ENCODE results near the gene C3orf33.

GRCh38 chr3:155843569-155843968, 37.5 kb upstream of the C3orf33 start:
- TF ChIP-seq RFX3 (CRISPR knock-in tag; IDR thresholded peaks at IDR 0.05) (no peak), NFE2L2 (IDR thresholded peaks at IDR 0.05; ENCODE audit: low read length) (no peak), ELF1 (CRISPR knock-in tag; IDR thresholded peaks at IDR 0.05) (no peak), RNF219 (CRISPR knock-in tag; IDR thresholded peaks at IDR 0.05) (no peak), CAMTA2 (CRISPR knock-in tag; IDR thresholded peaks at IDR 0.05; ENCODE audit: borderline replicate concordance) (no peak), RAD21 (CRISPR knock-in tag; IDR thresholded peaks at IDR 0.05) (no peak), NFYB (CRISPR knock-in tag; IDR thresholded peaks at IDR 0.05) (no peak), NR2C2 (CRISPR knock-in tag; IDR thresholded peaks at IDR 0.05; ENCODE audit: borderline replicate concordance) (no peak), CREBL2 (CRISPR knock-in tag; IDR thresholded peaks at IDR 0.05; ENCODE audit: borderline replicate concordance) (no peak), MYPOP (CRISPR knock-in tag; IDR thresholded peaks at IDR 0.05) (no peak), SMC3 (IDR thresholded peaks at IDR 0.05; ENCODE audit: low read length) (no peak), GTF2F1 (IDR thresholded peaks at IDR 0.05; ENCODE audit: low read length) (no peak)
- TF ChIP-seq, protein P1, sequence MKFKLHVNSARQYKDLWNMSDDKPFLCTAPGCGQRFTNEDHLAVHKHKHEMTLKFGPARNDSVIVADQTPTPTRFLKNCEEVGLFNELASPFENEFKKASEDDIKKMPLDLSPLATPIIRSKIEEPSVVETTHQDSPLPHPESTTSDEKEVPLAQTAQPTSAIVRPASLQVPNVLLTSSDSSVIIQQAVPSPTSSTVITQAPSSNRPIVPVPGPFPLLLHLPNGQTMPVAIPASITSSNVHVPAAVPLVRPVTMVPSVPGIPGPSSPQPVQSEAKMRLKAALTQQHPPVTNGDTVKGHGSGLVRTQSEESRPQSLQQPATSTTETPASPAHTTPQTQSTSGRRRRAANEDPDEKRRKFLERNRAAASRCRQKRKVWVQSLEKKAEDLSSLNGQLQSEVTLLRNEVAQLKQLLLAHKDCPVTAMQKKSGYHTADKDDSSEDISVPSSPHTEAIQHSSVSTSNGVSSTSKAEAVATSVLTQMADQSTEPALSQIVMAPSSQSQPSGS (CRISPR knock-in tag; IDR thresholded peaks at IDR 0.05), result no peak
- TF ChIP-seq, protein P2, sequence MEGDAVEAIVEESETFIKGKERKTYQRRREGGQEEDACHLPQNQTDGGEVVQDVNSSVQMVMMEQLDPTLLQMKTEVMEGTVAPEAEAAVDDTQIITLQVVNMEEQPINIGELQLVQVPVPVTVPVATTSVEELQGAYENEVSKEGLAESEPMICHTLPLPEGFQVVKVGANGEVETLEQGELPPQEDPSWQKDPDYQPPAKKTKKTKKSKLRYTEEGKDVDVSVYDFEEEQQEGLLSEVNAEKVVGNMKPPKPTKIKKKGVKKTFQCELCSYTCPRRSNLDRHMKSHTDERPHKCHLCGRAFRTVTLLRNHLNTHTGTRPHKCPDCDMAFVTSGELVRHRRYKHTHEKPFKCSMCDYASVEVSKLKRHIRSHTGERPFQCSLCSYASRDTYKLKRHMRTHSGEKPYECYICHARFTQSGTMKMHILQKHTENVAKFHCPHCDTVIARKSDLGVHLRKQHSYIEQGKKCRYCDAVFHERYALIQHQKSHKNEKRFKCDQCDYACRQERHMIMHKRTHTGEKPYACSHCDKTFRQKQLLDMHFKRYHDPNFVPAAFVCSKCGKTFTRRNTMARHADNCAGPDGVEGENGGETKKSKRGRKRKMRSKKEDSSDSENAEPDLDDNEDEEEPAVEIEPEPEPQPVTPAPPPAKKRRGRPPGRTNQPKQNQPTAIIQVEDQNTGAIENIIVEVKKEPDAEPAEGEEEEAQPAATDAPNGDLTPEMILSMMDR (CRISPR knock-in tag; IDR thresholded peaks at IDR 0.05), result no peak

Data from HepG2 (cell line).